ENCODE data around the gene TST.

The TST gene

DNA sequence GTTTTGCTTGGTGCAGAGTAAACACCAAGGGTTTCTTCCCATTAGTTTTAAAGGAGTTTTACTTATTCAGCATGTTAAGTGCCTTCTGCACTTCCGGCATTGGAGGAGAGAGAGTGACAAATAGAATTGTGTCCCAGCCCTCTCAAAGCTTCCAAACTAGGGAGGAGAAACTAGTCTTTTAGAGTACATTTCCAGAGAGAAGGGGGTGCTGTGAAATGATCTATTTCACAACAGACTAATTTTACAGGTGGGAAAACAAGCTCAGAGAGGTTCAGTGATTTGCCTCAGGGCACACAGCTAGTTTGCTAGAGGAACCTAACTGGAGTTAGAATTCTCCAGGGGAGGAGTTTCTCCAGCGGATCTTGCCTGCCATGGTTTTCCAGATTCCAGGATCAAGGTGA lies 12.9 kb upstream of the TST start:
- DNase-seq, result no peak

DNA sequence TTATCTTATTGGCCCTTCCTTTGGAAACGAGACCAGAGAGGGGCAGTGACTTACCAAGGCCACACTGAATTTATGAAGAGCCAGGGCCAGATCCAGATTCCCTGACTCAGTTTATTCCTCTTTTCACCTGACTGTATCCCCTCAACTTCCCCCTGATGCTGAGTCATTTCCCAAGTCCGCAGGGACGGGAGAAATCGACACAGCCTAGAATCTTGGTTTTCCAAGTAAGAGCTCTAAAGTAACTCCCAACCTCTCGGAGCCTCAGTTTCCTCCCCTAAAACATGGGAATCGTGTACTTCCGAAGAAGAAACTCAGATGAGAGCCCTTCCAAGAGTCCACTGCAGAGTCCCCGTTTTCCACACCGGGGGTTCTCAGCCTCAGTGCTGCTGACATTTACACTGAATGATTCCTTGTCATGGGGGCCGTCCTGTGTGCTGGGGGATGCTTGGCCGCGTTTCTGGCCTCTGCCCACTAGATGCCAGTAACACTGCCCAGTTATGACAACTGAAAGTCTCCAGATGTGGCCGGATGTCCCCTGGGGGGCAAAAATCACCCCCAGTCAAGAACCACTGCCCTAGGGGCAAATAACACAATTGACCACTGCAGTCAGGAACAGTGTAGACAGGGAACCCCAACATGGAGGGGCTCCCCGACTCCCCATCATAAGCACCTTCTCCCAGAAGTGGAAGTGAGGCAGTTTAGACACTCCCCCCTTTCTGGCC lies 11.5 kb upstream of the TST start:
- no peak for DNase-seq

DNA sequence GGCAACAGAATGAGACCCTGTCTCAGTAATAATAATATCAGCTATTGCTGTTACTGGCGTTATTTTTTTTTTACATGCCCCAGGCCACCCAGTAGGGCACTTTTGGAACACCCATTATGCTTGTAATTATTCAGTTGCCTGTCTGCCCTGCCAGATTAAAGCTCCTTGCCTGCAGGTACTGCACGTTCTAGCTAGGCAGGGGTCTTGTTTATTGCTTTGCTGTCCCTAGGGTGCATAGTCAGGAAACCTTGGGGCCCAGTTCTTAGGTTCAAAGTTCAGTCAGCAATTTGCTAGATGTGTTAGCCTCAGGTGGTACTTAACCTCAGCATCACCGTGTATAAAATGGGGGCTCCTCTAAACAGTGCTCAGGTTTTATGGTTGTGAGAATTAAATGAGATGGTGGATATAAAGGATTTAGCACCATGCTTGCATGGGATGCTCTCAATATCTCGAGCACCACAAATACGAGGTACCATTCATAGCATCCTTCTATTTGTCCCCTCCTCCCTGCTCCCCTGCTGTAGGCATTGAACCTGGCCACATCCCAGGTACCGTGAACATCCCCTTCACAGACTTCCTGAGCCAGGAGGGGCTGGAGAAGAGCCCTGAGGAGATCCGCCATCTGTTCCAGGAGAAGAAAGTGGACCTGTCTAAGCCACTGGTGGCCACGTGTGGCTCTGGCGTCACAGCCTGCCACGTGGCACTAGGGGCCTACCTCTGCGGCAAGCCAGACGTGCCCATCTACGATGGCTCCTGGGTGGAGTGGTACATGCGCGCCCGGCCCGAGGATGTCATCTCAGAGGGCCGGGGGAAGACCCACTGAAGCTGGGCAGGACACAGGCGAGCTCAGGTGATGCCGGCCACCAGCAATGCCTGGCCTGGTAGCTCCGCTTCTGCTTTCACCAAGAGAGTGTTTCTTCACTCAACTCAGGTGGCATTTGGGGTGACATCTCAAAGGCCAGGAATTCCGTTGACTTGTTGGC lies 9.7 kb upstream of the TST start:
- DNase-seq, result no peak

DNA sequence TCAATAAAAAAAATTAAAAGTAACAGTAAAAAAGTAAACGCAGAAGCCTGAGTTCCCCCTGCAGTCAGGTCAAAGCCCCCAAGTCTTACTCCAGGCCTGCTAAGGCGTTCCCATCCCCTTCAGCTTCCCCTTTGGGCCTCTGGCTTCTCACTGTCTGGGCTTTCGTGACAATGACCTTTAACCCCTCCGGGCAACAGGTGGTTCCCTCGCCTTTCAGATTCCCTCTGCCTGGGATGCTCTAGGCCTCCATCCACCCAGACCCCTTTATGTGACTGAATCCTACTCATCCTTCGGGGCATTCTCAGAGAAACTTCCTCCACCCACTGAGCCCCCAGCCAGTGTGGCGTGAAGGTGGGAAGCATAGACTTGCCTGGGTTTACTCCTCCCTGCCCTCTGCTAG lies 8.3 kb upstream of the TST start:
- no peak for DNase-seq

DNA sequence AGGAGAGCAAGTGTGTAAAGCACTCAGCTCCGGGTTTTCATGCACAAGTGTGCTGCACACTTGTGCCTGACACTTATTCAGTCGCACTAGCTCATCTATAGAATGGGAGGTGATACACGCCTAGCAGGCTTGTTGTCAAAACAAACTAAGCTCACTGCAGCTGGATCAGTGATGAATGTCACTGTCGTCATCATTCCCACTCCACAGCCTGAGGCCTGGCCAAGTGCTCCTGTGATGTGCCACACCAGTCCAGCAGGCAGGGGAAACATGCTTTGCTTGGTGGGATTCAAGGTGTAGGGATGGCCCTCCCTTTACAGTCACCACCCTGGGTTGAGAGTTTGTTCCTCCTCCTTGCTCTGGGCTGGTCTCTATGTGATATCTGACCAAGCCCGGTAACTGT lies 7.1 kb upstream of the TST start:
- no peak for DNase-seq

DNA sequence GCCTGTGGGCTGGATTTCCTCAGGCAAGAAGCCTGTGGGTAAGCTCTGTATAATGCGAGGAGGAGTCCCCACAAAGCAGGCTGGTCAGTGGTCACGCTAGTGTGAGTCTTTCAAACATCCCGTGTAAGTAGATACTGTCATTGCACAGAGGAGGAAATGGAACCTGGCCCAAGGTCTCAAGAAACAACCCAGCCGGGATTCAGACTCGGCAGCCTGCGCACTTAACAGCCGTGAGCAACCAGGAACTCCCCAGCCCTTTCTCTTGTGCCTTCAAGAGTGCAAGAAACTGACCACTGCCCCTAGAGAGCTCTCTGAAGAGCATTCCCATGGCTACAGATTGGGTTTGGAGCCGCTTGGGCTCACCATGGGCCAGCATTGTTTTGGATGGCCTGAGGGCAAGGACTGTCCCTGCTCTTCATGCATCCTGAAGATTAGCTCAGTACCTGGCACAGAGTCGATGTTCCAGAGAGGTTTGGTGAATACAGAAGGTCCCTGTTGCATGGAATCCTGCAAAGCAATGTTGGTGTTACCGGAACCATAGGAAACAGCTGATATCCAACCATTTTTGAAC lies 6.3 kb upstream of the TST start:
- no peak for DNase-seq

DNA sequence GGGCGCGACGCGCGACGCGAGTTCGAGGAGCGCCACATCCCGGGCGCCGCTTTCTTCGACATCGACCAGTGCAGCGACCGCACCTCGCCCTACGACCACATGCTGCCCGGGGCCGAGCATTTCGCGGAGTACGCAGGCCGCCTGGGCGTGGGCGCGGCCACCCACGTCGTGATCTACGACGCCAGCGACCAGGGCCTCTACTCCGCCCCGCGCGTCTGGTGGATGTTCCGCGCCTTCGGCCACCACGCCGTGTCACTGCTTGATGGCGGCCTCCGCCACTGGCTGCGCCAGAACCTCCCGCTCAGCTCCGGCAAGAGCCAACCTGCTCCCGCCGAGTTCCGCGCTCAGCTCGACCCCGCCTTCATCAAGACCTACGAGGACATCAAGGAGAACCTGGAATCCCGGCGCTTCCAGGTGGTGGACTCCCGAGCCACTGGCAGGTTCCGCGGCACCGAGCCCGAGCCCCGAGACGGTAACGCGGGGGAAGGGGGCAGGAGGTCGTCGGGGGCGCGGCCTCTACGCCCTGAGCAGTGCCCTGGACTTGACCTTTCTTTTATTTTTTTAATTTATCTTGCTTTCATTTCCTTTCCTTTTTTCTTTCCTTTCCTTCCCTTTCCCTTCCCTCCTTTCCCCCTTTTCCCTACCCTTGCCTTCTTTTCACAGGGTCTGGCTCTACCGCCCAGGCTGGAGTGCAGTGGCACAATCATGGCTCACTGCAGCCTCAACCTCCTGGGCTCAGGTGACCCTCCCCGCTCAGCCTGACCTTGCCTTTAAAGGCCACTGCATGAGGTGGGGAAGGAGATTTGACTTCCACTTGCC lies 5.3 kb upstream of the TST start:
- no peak for DNase-seq

DNA sequence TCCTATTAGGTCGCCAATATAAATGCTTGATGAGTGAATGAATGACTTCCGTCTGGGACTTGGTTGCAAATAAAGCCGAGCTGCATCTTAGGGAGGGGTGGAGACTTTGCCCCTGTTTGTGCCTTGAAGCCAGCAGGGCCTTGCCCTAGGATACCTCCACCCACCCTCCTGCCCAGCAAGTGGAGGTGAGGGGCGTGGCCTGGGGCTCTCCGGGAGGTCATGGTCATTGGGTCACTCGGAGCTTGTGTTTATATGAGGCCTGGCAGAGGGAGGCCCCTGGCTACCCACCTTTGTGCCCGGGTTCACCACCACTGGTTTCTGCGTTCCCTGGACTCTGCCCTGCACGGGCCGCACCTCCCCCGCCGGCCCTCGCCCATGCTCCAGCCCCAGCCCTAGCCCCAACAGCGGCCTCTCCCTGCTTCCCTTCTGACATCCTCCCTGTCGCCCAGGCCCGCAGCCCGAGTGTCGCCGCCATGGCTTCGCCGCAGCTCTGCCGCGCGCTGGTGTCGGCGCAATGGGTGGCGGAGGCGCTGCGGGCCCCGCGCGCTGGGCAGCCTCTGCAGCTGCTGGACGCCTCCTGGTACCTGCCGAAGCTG lies 4.6 kb upstream of the TST start:
- no peak for DNase-seq

DNA sequence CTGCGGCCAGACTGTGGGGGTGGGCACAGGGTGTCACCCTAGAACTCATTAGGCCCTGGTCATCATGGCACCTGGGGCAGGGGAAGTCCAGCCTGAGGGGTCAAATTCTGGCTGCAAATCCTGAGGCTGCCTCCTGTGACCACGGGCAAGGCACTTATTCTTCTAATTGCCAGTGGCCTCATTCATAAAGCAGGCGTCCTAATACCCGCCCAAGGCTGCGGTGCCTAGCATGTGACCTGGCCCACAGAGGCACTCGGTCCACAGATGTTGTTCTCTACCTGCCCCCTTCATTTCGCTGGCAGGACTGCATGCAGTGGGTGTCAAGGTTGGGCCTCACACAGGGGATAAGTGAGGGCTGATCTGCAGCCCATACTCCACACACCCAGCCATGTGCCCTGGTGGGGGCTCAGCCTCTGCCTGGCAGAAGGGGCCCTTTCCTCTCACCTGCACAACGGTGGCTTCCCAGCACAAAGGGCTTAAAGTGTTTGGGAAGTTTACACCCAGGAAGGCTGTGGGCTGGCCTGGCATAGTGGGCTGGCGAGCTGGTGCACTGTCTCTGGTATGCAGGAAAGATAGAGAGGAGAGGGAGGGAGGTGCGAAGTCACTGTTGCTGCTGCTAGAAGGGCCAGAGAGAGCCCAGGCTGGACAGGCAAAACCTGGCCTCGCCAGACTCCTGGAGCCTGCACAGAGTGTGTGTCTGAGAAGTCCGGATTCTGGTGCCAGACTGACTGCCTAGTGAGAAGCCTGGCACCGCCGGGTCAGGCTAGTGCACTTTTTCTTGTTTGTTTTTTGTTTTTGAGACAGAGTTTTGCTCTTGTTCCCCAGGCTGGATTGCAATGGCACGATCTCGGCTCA lies 3.5 kb upstream of the TST start:
- DNase-seq, result no peak

DNA sequence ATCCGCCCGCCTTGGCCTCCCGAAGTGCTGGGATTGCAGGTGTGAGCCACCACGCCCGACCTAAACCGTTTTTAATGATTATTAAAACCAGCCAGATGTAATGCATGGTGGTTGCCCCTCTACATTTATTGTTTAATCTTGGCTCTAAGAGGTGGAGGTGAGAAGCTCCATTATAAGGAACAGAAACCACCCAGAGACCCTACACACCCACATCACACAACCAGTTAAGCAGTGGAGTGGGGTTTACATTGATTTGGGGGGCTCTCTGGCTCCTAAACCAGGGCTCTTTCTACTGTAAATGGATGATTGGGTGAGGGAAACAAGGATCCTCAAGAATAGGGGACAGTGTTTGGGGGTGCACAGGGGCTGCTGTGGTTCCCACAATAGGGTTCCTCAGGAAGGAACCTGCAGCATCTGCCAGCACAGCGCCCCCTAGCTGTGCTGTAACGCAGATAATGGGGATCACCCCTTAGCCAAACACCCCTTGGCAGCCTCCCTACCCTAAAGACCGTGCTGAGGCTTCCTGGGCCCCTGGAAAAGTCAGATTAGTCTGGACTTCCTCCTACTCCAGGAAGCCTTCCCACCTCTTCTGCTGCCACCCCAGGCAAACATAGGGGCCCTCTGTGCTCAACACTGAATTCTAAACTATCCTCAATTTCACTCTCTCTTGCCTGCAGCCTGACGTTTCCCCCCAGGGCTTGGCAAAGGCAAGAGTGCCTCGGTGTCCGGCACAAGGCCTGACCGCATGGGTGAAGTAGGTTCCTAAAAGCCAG lies 2.6 kb upstream of the TST start:
- DNase-seq, result peak; percentile 73

DNA sequence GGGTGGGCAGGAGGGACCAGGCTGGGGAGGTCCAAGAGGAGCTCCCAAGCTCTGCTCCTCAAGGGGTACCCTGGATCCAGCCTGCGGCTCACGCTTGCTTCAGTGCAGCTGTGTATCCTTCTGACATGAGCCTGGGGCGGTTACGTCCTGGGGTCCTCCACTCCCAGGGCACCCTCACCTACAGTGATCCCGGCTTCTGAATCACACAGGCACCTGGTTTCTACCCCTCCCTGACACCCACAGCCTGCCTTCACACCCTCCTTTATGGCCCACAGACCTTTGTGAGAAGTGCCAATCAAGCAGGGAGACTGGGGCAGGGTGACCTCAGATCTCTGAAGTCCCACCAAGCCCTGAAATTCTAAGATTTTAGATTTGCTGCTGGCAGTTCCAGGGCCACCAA lies 1.8 kb upstream of the TST start:
- no peak for DNase-seq

DNA sequence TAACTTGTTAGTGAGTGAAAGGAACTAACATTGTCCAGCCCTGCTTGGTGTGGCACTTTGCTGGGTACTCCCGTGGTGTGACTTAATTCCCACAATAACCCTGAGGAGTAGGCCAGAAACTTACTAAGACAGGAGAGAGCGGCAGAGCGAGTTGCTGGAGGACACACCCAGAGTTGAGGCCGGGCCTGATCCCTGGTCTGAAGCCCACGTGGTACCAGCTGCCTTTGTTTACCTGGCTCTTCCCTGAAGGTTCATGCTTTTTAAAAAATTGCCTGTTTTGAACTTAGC lies 889 bp upstream of the TST start:
- peak; percentile 48 for DNase-seq

DNA sequence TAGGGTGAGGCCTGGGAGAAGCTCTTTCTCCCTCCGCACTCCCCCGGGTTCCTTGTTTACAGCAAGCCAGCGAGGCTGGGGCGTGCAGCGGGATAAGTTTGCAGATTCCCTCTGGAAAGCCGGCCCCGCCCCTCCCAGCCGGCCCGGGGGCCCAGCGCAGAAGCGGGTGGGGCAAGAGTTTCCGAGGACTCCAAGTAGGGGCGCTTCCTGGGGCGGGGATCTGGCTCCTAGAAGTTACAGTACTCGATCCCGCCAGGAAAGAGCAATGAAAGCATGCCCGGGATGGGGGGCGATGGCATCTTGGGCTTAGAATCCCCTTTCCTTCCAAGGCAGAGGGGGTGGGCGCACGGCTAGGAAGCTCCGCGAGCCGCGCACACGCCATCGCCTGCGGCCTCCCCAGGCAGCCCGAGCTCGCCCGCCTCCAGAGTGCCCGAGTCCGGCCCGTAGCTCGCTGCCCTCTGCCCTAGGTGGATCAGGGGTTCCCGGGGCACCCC lies 385 bp downstream of the TST start:
- DNase-seq, result no peak

DNA sequence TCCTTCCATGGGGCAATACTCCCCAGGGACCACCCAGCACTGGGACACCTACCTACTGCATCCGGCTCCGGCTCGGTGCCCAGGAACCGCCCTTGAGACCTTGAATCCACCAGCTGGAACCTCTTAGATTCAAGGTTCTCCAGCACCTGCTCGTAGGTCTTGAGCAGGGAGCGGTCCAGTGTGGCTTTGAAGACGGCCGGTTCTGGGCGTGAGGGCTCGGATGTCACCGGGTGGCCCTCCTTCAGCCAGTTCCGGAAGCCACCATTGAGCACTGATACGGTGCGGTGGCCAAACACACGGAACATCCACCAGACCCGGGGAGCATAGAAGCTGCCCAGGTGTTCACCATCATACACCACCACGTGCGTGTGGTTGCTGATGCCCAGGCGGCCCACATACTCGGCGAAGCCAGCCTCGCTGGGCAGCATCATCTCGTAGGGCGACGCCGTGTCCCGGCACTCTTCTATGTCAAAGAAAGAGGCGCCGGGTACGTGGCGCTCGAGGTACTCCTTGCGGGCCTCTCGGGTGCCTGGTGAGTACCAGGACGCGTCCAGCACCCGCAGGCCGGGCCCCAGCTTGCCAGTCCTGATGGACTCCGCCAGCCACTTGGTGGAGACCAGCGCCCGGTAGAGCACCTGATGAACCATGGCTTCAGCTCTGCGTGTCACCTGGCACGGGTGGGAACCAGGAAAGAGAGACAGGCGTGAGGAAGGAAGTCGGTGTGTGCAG lies 997 bp downstream of the TST start:
- no peak for DNase-seq

DNA sequence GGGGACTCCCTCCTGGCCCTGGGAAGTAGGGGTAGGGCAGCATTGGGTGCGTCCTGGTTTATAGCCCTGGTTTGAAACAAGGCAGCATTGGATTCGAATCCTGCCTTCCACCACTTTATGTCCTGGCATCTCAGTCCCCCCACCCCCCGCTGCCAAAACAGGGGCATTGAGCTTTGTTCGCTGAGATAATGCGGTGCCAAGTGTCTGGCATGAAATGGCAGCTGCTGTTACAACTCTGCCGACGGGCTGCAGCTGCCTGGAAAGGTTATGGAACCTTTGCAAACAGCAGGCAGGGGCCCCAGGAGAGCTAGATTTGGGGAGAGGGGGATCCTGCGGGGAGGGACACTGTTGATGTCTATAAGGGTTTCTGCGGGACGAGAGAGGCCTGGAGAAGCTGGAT lies 1.9 kb downstream of the TST start:
- no peak for DNase-seq

DNA sequence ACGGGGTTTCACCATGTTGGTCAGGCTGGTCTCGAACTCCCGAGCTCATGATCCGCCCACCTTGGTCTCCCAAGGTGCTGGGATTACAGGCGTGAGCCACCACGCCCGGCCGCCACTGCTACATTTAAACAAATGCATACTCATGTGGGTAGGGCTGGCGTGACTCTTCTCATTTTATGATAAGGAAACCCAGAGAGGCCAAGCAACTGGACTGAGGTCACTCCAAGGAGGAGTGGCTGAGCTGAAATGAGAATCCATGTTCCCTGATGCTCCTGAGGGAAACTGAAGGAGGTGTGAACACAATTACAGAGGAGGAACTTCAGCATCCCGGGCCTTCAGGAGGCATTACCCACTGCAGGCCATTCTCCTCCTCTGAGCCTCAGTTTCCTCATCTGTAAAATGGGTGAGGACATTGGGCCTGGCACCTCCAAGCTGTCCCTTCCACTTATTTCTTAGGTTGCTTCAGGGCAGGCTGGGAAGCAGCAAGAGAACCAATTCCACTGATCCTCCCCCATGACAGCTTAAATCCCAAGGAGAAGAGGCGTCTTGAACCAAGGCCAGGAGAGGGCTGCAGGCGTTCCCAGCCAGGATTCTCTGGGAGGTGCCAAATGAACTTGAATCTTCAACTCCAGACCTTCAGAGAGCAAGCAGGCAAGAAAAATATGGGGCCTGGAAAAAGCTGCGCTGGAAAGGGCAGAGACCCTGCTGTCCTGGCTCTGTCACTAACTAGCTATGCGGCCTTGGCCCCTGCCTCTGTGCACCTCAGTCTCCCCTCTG lies 2.9 kb downstream of the TST start:
- DNase-seq, result no peak

DNA sequence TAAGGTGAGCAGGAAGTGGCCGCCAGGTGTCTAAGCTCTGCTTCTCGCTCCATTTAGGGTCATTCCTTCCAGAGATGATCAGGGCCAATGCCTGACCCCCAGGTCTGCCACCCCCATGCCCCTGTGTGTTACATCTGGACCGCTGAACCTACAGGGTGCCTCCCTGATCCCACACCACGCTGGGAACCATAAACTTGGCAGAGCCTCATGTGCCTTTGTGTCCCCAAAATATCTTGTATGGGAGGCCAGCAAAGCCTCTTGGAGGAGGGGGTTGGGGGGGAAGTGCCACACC lies 3.7 kb downstream of the TST start:
- DNase-seq, result no peak

DNA sequence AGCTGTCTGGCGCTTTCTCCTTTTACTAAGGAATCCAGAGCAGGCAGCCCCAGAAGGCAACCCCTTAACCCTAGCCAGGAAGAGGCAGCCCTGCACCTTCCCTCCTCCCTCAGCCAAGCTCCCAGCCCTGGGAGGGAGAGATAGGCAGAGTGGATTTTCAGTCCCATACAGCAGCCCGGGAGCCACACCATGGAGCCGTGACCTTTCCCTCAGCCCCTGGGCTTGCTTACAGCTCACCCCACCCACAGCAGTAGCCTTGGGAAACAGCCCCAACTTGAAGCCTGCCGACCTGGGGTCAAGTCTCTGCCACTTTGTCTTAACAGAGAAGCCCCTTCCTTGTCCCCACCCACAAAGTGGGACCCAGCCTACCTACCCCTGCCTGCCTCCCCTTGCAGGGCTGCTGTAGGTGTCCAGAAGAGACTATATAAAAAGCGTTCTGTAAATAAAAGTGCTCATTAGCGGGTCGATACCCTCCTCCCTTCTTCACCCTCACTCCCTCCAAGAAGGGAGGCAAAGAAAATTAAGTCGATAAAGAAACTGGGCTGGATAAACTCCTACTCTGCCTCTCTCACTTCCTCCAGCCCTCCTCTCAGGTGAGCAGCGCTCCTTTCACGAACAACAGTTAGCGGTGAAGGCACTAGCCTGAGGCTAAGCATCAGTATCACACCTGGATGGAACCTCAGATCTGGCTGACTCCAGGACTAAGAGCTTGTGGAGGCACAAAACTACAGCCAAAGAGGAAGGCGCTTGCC lies 4.2 kb downstream of the TST start:
- DNase-seq, result peak; percentile 62

DNA sequence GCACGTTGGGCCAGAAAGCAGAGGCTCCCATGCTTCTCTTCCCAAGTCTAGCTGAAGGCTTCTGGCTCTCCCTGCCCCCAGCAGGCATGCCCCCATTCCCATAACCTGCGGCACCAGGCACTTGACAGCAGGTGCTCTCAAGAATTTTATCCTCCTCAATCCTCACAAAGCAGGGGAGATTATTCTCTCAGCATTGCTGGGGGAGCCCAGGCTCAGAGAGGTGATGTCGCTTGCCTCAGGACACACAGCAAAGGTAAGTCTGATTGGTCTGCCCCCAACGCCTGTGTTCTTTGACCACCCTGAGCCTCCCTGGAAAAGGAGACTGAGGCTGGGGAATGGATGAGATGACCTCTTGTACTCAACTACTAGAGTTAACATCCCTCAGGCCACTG lies 4.8 kb downstream of the TST start:
- DNase-seq, result no peak
